Left renal cortex interstitium (tissue), 4 donors: ENCODE results near the gene DSCAML1. TPM values are rescaled to one million over a fixed set of nuclear protein-coding genes. Genes with fewer than 3 reads are reported as not detected.

Source experiments
- DNase-seq, 4 donors: peaks; one replicate each; pipeline ENCODE4 v3.0.0-alpha.2; 2013; ENCODE audit warnings: low read depth in 4 of 4, low spot score in 2 of 4, missing footprints in 1 of 4
- polyA plus RNA-seq, 4 donors: library from polyadenylated mRNA; unstranded; fragments of 120-200 nt; gene quantifications; one replicate each; pipeline ENCODE4 v1.2.1, GENCODE V29; 2013; ENCODE audit not compliant: insufficient read length in 4 of 4

DSCAML1 gene
- polyA plus RNA-seq, 4 donors, result 1.3 to 4.0 (median 2.0) TPM

DNA sequence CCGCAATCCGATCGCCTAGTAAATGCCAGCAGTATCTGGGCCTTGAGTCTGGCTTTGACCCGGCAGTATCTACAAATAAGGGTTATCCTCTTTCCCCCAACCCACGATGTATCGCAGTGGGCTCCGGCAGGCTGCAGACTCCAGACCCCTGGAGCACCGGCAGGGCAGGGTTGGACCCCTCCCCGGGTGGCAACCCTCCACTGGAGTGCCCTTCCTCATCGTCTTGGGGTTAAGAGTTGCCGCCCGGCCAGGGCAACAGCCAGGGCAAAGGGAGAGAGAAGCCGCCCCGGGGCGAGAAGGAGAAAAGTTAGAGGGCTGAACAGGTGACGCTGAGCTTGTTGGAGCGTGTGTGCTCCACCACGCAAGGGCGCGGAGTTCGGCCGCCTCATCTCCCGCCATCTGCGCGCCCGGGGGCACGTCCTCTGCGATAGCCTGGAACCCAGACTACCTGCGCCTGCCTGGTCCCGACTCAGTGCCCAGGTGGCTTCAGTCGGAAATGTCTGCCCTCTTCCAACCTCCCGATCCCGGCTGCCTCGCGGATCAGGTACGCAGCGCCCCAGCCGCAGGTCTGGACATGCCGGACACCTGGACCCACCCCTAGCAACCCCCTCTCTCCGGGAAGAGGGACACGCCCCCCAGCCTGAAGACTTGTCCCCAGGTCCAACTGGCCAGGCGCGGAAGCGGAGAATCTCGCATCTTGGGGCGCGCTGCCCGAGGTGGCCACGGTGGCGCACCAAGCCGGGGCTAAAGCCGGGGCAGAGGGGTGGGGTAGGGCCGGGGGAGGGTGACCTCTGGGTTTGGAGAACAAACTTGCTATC lies 1.2 kb downstream of the DSCAML1 start:
- no peak for DNase-seq

DNA sequence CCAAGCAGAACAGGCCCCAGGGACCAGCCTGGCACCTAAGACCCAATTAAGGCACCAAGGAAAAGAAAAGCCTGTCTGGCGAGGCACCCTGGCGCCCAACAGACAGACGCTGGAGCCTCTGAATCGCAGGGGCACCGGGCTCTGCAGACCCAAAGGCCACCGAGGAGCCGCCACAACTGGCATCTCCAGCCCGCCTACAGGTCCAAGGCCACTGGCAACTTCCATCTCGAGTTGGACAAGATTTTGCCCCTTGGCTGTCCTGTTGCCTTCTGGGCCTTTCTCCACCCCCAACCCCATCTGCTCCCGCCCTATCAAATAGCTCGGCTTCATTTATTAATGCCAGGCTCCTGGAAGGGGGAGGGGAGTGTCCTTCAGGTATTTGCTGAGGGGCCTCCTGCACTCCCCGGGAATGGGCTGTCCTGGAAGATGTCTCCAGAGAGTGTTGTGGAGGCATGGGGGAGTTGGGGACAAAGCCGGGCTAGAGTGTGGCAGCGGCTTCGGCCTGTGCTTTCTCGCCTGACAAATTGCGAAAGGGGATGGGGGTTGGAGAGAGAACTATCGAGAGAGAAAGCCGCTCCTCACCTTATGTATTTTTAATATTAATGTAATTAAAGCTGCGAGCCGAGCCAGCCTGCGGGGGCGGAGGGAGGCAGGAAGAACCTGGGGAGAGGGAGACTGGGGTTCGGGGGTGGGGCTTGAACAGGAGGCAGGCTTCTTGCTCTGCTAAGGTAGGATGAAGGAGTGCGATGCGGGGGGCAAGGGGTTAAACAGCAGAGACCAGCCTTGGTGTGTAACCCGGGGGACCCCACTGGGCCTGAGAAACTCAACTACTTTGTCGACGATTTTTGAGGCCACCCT lies 2.0 kb downstream of the DSCAML1 start:
- no peak for DNase-seq

DNA sequence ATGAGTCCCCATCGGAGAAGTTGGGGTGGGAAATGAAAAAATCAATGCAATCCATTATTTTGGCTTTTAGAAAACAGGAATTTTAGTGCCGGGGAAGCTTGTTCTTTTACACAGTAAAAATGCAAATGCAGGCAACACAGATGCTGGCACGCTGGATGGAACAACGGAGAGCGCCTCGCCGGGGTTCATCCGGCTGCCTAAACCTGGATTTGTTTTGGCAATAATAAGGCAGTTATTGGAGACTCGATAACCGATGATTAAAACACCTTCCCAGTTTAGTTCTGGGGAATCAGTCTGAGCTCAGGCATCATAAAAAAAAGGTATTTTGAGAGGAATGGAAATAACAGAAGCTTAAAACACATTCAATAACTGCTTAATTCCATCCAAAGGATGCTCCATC lies 2.9 kb downstream of the DSCAML1 start:
- no peak for DNase-seq

DNA sequence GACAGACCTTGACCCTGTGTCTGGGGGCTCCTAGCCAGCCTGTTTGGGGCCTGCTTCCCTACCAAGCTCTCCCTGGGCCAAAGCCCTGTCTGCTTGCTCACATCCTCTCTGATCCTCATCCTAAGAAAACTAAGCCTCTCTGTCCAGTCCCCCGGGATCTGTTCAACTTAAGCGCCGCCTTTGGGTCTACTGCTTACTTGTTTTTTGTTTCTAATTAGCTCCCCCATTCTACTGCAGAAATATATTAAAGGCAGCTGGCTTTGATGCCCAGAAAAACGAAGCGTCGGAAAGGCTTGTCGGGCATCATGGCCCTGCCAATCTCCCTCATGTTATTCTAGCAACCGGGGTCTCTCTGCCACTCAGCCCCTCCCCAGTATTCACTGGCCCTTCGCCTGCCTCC lies 3.4 kb downstream of the DSCAML1 start:
- DNase-seq, result no peak

DNA sequence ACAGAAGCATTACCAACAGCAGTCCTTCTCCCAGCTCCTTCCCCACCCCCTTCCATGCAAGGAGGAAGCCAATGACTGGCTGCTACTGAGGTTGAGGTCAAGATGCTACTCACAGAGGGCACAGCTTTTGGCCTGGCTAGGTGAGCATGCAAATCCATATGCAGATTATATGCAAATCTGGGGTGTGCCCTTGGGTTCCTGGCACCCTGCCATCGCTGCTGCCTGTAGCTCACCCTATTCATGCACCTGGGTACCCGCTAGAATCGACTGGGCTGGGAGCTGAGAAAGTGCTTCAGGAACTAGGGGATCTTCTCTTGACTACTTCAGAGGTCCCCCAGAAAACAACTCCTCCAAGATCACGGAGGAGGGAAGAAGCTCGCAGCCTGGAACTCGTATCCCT lies 4.0 kb downstream of the DSCAML1 start:
- no peak for DNase-seq

DNA sequence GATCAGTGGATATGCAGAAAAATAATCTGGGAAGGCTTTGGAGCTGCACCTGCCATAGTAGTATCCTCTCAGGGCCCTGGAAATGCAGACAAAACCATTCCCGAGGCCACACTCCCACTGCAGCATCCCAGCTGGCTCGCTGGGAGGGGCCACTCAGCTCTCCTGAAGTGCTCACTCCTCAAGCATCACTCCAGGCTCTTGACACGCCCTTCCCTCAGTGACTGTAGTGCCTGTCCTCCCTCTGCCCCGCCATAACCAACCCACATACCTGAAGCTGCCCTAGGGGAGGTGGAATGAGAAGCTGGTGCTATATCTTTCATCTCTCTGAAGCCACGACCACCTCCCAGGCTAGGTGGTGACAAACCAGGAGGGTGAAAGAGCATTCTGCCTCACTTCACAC lies 4.8 kb downstream of the DSCAML1 start:
- no peak for DNase-seq

DNA sequence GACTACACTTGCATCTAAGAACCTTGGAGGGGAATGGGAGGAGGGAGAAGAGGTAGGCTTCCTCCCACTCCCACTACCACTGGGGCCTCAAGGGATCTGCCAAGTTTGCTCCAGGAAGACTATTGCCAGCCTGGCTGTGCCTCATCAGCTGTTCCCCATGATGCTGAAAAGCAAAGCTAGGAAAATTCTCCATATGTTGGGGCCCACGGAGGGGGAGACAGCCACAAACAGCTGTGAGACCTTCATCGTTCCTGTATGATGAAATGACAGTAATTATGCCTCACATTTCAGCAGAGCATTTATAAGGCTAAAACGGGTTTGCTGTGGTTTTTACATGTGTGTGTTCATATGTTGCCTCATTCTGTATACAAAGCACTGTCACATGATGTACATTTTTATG lies 6.7 kb downstream of the DSCAML1 start:
- no peak for DNase-seq

DNA sequence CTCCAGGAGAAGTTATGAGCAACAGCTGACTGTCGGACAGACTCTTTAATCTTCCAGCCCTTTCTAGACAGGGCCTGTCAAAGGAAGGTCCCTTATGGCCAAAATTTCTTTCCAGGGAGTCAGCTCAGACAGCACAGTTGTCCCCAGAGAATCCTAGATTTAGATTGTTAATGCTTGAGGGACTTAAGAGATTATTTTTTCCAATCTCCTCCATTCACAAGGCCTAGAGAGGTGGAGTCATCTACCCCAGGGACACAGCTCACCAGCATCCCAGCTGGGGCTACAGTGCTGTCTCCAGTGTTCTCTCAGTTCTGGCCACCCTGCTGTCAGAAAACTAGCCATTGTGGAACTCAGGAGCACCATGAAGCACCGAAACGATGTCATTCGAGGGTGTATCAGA lies 7.8 kb downstream of the DSCAML1 start:
- DNase-seq, result no peak

DNA sequence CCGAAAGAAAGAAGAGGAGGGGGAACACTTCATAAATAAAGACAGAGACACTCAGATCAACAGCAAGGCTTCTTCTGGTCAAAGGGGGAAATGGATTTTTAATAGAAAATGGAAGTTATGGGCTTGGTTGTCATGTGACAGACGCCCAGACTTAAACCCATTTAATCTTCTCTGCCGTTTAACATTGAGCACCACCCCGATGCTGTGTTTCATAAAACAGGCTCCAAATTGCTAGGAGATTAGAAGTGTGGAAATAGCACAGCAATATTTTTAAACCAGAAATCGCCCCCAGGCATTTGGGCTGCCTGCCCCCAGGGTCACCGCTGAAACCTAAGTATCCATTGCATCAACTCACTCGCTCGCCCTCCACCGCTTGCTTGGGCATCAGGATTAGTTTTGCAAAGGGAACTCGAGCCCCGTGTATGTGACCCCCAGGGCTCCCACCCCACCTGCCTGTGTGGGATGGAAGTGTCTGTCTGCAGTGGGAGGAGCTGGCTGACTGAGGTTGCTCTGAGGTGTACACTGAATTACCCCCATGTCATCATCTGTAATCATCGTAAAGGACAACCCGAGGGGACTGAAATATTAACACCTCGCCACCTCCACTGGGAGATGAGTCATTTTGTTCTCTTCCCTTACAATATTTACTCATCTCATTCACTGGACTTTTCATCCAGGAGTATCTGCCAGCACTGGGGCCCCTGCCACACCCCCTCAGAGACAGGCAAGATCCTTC lies 10.7 kb downstream of the DSCAML1 start:
- DNase-seq, result no peak

DNA sequence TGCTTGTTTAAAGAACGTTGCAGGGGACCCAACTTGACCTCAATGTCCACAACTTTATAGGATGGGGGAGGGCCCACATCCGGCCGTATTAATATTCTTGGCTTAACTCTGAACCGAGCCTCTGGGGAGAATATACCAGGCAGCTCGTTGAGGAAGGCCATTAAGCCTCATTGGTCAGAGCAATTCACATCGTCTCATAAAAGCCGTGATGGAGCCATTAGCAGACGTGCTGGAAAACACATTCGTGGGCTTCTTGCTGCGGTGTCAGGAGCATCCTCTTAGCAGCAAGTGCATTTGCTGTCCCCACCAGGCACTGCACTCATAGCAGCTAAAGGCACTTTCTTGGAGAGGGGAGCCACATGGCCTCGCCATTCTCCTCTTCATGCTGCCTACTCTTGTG lies 14.9 kb downstream of the DSCAML1 start:
- DNase-seq, result no peak

DNA sequence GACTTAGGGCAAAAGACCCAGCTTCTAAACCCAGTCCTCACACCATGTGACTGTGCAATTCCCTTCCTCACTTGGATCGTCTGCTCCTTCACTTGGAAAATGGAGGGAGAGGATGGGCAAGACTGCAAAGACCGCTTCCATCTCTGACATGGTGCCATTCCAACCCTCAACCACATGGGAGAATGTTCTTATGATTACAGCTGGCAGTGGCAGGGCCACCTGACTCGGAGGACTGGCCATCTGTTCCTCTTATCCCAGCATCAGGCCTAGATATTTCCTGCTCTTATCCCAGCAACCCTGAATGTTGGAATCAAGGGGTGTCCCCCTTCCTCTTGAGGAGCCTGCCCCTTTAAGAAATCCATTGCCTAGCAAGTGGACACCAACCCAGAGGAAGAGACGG lies 15.4 kb downstream of the DSCAML1 start:
- DNase-seq, result no peak

DNA sequence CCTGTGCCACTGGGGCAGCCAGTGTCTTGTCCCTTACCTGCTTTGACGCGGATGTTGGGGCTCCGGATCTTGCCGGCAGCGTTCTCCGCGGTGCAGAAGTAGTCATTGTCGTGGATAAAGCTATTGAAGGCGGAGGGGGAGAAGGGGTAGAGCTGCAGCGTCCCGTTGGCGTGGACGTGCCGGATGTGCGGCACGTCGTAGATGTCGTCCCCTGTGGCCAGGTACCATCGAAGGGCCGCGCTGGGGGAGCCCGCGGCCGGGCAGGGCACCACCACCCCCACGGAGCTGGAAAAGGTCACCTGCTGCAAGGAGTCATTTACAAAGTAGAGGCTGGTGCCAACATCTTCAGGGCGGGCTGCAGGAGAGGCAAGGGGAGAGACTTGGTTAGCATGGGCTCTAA lies 16.6 kb downstream of the DSCAML1 start:
- no peak for DNase-seq

DNA sequence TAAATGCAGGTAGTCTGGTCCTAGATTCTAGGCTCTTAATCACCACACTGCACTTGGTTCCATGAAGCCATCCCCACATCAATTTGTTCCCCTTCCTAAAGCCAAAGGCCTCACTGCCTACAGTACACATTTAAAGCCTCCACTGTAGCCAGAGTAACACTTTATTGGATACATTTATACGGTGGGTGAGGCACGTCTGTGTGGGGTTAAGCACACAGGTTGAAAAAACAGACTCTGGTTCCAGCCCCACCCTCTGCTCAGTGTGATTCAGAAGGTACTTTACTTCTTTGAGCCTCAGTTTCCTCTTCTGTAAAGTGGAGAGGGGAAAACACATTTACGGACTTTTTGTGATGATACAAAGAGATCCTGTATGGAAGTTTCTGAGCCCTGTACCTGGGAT lies 22.5 kb downstream of the DSCAML1 start:
- DNase-seq, result no peak

DNA sequence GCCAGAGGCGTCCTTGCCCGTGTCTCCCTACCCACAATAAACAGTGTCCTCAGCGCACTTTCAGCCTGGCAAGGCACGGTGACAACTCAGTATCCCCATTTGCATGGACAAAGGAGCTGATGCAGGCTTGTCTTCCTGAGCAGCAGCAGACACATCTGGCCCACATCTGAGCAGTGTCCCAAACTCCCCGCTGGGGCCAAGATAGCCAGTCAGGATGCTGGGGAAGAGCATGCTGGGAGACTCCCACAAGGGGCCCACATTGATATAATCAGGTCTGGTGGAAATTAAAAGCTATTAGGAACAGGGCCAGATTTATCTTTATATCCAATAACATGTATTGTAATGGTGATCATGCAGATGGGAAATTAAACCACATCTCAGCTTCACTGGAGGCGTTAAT lies 24.7 kb downstream of the DSCAML1 start:
- DNase-seq, result no peak

DNA sequence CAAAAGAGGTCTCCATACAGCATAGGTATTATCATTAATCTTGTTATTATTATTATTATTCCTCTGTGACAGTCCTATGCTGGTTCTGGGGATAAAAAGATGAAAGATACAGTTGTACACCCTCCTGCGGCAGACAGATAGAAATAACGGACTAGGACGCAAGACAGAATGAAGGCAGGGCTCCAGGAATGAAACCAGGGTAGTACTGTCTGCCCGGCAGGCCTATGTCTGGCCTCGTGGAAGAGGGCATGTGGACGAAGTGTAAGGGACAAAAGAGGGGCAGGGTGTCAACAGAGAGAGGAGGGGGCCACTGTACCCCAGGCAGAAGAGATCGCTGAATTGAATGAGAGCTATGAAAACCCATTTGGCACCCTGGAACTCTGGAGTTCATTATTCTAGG lies 25.2 kb downstream of the DSCAML1 start:
- DNase-seq, result no peak

DNA sequence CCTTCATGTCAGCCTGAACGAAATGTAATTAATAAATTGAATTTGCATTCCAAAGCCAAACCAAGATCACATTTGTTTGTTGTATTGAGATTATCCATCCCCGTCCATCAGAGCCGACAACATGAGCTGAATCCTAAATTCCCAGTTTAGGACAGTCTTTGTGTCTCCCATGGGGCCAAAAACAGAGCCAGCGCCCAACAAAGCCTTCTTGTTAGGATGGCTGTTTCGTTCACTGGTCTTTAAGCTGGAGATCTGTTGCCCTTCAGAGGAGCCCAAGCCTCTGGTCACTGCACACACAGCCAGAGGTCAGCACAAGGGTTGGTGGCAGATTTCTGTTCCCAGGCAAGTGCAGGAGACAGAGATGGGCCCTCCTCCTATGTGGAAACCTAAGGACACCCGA lies 25.8 kb downstream of the DSCAML1 start:
- DNase-seq, result no peak

DNA sequence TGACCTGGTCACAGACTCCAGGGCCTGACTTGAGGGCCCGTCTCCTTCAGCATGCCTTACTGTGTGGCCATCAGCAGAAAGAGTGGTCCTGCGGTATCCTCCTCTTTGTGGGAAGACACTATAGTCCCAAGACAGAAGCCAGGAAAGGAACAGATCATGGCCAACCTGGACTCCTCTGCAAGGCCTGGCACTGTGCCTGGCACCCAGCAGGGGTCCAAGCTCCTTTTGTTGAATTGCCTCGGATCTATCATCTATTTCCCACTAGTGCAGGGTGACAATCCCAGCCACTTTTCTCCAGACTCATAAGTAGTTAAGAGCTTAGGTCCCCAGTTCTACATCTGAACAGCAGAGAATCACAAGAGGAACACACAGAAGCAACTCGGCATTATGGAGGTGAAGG lies 27.0 kb downstream of the DSCAML1 start:
- DNase-seq, result no peak

DNA sequence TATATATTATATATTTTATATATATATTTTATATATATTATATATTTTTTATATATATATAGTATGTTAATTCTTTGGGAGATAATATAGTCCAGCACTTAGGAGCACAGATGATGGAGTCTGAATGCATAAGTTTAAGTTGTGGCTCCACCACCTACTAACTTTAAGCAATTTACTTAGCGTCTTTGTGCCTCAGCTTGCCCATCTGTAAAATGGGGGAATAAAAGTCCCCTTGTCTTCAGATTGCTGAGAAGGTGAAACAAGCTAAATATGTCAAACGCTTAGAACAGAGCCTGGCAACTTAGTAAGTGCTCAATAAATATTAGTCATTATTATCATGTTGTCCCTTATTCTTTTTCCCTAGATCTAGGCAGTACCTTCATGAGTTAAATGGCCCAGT lies 27.5 kb downstream of the DSCAML1 start:
- no peak for DNase-seq

DNA sequence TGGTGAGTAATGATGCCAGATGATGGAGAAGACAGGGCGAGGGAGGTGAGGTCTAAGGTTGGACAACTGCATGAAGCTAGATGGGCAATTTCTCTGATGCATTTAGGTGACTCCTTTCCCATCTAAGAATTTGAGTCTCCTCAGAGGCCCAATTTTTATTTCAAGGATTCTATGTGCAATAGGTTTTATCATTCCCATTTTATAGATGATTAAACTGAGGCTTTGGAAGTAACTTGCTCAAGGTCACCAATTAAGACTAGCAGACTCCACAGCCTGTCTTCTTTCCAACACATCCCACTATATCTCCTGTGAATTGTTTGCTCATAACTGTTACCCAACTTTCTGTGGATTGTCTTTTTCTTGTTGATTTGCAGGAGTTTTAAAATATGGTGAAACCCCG lies 28.5 kb downstream of the DSCAML1 start:
- DNase-seq, result no peak

DNA sequence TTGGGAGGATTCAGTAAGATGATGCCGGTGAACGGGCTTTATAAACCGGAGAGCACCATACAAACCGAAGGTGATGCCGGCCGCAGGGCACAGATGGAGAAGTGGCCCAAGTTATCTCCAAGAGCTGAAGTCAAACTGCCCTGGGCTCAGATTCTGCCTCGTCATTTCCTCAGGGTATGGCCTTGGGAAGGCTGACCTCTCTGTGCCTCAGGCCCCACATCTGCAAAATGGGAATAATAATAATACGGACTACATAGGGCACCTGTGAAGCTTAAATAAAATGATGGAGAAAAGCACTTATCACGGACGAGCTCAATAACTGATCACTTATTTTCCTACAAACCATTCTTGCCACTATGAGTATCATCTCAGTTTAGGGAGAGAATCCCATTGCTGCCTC lies 29.9 kb downstream of the DSCAML1 start:
- no peak for DNase-seq

DNA sequence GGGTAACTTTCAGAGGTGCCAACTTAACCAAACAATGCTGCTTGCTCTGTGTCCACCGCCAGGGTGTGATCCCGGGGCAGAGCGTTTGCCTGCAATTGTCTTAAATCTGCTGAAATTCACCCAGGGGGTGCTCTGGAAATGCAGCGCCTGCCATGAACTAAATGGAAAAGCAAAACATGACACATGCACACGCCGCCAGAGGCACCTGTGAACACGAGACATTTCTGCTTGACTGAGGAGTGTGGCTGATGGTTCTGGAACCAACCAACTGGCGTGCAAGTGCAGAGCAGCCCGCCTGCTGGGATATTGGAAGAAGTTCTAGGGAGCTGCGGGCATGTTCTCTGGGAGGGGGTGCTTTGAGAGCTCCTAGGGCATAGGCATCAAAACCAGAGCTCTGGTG lies 30.4 kb downstream of the DSCAML1 start:
- DNase-seq, result no peak
